Stimulated activated CD8-positive, alpha-beta memory T cell treated with anti-CD3 and anti-CD28 coated beads, Interleukin-2, amount 100 ng/mL, for 1 hour (primary cell): Measurements from ENCODE around the gene SNX4.
"Not testable (repeated sequence)": the region's sequence is repeated elsewhere in the genome, so short reads cannot be mapped to it uniquely, and the experiment has no call there.

Source experiments
- DNase-seq, 2 donors: peaks; one replicate each; pipeline ENCODE4 v3.0.0-alpha.2; 2020; ENCODE audit warnings: low read depth in 2 of 2

SNX4 gene

GRCh38 chr3:125519678-125520562 lies at the start of gene SNX4:
Gene SNX4 (minus strand): TSS chr3:125520202. CDS start chr3:125520172, 30 bp downstream.
- peak; percentile 66 to 77 for DNase-seq

- no peak for DNase-seq
These were observed 36.3 kb upstream of the SNX4 start for GRCh38 chr3:125556314-125556713.

DNA sequence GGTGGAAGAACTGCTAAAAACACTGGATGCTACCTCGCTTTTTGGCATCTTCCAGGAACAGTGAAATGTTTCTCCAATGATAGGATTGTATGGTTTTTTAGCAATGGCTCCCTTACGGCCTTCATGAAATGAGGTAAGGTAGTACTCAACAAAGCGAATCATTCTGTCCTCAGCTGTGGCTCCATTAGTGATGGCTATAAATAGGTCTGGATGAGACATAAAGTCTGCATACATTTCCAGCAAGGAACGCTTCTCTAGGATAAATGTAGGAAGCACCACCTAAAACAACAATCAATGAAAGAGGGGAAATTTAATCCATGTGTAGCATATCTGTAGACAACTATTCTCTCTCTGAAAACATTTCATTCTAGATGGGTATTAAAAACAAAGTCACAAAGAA lies 32.4 kb upstream of the SNX4 start:
- DNase-seq: no peak

DNA sequence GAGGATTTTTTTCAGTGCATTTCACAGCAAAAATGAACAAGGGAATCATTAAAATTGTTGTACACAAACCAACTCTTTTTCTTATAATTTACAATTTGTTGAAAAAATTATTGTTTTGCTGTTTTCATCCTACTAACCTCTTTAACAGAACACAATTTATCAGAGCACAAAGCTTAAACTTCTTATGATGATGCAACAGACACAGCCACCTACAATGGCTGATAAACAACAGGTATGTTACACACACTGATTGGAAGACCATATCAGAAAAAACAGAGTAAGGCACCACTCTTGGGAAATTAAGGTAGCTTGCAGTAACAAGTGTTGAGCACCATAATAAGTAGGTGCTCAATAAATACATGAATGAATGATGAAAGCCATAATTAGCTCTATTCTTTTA lies 8.9 kb upstream of the SNX4 start:
- DNase-seq: no peak

DNA sequence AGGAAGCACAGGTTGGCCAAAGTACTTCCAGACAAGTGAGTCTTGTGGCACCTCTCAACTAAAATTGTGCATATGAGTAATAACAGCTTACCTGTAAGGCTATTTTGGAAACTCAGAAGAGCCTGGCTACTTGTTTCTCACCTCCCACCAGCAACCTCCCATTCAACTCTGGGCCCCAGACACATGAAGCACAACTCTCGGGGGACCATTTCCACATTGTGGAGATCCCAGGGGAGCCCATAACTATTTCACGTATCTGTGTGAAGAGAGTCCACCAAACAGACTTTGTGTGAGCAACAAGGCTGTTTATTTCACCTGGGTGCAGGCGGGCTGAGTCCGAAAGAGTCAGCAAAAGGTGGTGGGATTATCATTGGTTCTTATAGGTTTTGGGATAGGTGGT lies 5.2 kb upstream of the SNX4 start:
- DNase-seq: no peak

DNA sequence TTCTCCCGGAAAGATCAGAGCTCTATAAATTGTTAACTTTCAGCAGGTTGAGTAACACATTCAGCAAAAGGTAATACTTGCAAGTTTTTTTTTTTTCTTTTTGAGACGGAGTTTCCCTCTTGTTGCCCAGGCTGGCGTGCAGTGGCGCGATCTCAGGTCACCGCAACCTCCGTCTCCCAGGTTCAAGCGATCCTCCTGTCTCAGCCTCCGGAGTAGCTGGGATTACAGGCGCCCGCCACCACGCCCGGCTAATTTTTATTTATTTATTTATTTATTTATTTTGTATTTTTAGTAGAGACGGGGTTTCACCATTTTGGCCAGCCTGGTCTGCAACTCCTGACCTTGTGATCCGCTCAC lies 539 bp upstream of the SNX4 start:
- not testable (repeated sequence) for DNase-seq

- DNase-seq: no peak
These were observed 4.6 kb downstream of the SNX4 start for GRCh38 chr3:125515421-125515820.

DNA sequence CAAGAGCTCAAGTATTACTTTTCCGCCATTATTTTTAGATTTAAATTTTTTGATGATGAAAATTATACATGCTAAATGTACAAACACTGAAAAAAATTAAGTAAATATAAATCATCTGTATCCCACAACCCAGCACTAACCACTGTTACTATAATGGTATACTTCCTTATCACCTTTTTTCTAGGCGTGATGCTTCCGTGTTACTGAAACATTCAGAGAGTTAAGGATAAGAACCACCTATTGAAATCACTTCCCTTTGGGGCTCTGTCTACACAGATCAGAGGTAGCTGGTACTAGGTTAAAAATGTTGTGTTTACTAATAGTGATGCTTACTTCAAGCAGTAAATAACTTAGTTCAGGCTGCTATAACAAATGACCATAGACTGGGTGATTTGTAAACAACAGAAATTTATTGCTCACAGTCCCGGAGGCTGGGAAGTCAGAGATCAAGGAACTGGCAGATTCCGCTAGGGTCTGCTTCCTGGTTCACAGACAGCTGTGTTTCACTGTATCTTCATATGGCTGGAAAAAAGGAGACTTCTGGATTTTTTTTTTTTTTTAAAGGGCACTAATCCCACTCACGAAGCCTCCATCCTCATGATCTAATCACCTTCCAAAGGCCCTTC lies 6.4 kb downstream of the SNX4 start:
- DNase-seq: no peak

DNA sequence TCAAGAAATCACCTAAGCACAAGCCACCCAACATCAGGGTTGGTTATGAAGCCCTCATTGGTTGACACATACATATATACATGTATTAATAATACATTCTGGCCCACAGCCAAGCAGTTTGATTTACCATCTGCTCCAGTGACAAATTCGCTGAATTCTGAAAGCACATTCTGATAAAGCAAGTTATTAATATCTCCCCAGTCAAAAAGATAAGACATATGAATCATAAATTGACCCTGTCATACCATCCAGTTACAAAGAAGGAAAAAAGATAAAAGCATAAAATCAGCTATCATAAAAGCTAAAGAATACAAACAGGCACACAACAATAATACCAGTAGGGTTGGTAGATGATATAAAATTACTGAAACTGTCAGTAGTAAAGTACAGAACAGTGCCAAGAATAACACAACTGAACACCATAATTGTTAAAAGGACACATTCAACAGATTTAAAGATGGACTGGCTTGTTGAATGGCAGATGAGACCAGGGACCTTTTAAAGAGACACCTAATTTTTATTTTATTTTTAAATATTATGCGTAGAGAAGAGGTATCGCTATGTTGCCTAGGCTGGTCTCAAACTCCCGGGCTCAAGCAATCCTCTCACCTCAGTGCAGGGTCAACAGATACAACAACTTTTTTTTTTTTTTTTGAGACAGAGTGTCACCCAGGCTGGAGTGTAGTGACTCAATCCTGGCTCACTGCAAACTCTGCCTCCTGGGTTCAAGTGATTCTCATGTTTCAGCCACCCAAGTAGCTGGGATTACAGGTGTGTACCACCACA lies 7.7 kb downstream of the SNX4 start:
- no peak for DNase-seq

DNA sequence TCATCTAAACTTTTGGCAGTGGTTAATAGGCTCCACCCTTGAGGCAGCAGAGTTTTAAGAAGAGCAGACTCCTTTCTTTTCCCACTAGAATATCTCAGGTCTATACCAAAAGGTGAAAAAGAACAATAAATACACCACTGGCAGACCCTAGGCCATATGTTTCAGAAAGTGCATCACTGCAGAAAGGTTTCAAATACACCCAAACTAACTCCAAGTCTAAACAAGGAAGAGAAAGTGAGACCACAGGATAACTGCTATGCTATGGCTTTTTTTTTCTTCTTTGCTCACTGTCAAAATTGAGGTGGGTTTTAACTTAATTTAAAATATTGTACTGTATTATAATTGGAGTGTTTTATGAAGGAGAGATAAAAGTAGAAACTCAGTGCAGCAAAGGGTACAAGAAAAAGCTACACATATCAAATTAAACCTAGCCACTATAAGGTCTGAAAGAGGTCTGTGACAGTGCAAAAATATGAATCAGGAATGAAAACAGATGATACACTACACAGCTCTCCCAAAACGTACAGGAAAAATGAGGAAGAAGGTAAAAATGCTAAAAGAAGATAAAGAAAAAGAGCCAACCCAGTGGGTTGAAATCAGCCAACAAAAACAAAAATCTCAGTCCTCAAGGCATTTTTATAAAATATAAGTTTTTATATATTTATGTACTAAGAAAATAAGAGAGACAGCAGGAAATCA lies 8.4 kb downstream of the SNX4 start:
- no peak for DNase-seq

GRCh38 chr3:125507128-125507527 lies 12.9 kb downstream of the SNX4 start:
- no peak for DNase-seq

DNA sequence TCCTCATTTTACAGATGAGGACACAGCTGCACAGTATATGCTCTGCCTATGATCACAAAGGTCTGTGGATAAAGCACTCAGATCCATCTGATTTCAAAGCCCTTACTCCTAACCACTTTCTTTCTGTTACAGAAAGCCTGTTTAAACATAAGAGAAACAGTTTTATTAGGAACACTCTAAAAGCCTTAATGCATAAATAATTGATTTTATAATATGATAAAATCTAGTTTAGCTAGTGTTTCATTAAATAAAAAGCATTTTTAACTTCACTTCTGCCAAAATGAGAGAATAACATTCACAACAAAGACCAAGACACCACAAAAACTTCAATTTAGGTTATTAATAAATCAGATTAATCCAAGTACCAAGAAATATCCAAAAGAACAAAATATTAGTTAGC lies 21.4 kb downstream of the SNX4 start:
- no peak for DNase-seq

- no peak for DNase-seq
These were observed 23.3 kb downstream of the SNX4 start for GRCh38 chr3:125496701-125497100.

GRCh38 chr3:125482406-125482805 lies 37.6 kb downstream of the SNX4 start:
- DNase-seq: no peak

GRCh38 chr3:125481786-125482185 lies 38.2 kb downstream of the SNX4 start:
- no peak for DNase-seq

- DNase-seq: not testable (repeated sequence)
These were observed 38.6 kb downstream of the SNX4 start for GRCh38 chr3:125481375-125481759.

- no peak for DNase-seq
These were observed 39.2 kb downstream of the SNX4 start for GRCh38 chr3:125480656-125481374.

DNA sequence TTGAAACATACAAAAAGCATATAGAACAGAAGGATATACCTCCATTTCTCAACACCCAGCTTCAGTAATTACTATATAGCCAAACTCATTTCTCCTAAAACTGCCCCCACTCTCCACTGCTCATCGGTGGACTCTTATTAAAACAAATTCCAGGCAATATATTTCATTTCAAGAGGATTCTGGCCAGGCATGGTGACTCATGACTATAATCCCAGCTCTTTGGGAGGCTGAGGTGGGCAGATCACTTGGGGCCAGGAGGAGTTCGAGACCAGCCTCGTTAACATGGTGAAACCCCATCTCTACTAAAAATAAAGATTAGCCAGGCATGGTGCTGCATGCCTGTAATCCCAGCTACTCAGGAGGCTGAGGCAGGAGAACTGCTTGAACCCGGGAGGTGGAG lies 40.9 kb downstream of the SNX4 start:
- DNase-seq: no peak

- no peak for DNase-seq
These were observed 41.7 kb downstream of the SNX4 start for GRCh38 chr3:125478326-125478725.

GRCh38 chr3:125477701-125478100 lies 42.3 kb downstream of the SNX4 start:
- DNase-seq: no peak

DNA sequence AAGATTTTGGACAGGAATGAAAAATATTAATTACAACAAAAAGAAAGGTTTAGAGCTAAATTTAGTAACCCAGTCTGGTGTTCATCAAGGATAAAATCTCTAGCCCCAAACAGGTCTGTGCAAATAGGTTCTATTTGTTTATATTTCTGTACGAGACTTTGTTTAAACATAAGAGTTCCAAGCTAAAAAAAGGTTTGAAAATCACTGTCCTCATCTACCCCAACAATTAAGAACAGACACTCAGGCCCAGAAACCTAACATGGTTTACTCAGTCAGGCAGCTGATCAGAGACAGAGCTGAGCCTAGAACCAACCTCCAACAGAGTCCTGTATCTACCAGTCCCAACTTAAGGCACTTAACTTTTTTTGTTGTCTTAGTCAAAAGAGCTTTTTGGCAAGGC lies 49.3 kb downstream of the SNX4 start:
- no peak for DNase-seq
